HuH-7.5 (cell line): ENCODE results near the gene SMAD7.

Experiments used
- DNase-seq: peaks from one replicate; pipeline ENCODE4 v3.0.0; 2011; ENCODE audit warnings: low spot score

Gene SMAD7

DNA sequence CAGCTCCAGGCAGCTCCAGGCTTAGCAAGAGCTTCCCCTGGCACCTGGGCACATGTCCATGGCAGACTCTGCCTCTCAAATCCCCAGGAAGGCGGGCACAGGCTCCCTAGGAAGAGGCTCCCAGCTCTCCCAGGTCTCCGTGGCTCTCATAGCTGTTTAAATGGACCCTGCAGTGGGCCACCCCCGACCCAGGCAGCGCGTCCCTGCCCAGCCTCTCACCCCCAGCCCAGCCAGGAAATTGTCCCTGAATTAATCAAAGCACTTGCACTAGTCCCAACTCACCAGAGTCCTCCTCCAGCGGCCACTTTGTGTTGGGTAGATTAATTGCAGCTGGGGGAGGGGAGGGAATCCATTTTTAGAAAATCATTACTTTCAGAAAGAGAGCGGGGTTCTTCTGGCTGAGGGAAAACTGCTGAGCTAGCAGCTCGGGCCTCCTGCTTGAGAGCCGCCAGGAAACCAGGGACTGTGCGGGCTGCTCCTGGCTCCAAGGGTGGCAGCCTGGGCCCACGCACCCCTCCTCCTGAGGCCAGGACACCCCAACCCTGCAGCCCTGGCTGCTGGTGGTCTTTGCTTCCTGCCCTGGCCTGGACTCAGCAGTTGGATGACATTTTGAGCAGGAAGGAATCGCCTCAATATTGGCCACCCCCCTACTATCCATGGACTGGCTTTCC lies 36.0 kb downstream of the SMAD7 start:
- no peak for DNase-seq

DNA sequence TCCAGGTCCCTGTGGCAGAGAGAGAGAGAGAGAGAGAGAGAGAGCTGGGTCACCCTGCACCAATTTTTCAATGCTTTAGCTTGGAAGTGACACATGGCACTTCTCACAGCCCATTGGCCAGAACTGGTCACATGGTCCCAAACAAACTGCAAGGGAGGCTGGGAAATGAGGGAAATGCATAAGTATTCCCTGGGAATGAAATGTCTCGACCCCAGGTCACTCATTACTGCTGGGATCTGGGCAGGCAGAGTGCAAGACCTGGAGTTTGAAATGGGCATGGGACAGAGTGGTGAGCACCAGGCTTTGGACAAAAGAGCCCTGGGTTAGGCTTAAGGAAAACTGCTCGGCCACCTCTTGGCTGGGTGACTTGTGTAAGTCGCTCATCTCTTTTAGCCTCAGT lies 37.0 kb downstream of the SMAD7 start:
- no peak for DNase-seq

GRCh38 chr18:48913201-48913600 lies 37.6 kb downstream of the SMAD7 start:
- no peak for DNase-seq

DNA sequence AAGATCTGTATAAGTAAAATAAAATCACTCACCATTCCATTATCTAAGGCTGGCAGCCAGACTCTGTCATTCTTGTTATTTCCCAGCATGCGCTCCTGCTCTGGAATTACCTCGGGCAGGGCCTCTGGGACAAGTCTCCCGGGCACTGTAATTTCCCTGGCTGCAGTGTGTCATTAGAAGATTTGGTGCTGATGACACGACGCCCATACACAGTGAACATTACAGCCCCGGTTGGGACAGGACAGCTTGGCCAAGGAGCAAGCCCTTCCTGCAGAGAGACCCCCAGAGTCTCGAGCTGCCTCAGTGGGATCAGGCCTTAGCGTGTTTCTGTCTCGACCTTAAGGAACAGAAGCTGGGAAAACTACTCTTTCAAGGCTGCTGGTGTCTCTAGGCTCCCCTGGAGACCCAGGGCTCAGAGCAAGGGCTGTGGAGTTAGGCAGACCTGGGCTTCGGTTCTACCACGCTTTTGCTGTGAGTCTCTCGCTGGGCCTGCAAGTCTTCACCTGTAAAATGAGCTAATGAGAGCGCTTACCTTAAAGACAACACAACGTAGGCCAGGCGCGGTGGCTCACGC lies 39.7 kb downstream of the SMAD7 start:
- no peak for DNase-seq

GRCh38 chr18:48909721-48910120 lies 41.0 kb downstream of the SMAD7 start:
- DNase-seq: no peak

GRCh38 chr18:48908916-48909315 lies 41.8 kb downstream of the SMAD7 start:
- no peak for DNase-seq

GRCh38 chr18:48905513-48905912 lies 45.3 kb downstream of the SMAD7 start:
- no peak for DNase-seq

DNA sequence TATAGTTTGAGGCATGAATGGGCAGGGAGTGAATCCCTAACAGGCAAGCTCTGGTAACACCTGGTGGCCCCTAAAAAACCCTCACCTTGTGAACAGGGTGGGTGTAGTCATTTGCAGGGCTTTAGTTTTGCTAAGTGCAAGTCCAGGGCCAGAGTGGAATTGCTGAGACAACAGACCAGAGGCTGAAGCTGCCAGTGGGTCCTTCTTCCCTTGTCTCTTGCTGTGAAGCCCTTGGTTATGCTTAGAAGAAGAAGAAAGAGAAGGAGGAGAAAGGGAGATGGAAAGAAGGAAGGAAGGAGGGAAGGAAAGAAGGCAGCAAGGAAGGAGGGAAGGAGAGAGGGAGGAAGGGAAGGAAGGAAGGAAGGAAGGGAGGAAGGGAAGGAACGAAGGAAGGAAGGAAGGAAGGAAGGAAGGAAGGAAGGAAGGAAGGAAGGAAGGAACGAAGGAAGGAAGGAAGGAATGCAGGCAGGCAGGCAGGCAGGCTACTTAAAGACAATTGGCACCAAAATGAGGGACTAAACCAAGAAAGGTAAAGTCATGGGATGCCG lies 45.8 kb downstream of the SMAD7 start:
- DNase-seq: no peak

DNA sequence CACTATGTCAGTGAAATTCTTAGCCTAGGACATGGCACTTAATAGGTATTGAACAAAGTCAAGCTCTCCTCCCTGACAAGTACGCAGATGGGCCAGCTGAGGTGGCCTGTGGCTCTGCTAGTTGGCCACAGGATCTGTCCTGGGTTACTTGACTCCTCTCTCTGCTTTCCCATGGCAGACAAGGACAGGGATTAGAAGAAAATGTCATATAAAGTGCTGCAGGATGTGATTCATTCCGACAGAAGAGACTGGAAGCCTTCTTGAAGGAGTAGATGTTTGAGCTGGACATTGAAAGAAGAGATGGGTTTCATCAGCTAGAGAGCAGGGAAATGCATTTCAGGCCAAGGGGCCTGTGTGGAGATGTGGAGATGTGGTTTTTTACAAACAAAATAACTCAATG lies 46.7 kb downstream of the SMAD7 start:
- no peak for DNase-seq

DNA sequence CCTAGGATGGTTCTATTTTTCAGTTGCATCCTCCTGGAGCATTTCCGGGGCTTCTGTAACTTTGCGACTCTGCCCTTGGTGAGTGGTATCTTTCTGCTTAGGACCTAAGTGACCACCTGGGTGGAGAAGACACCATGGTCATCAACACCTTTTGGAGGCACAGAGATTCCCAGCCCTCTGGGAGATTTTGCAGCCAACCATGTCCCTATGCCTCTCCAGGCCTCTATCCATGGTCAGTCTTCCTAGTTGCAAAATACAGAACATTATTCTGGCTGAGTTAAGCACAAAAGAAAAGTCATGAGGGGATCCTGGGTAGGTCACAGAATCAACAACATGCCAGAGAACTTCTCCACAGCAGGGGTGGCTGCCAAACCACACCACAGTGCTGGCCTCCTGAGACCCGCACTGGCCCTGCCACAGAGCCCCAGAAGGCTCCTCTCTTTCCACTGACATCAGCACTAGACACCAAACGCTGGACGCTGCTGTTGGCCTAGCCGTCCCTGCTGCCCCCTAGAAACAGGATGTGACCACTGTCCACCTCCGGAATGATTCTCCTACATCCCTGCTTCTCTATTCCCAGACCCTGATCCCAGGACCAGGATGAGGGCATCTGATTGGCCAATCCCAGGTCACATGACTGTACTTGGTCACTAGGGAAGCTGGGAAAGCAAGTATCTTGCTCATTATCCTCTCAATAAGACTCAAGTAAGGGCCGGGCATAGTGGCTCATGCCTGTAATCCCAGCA lies 47.7 kb downstream of the SMAD7 start:
- no peak for DNase-seq

DNA sequence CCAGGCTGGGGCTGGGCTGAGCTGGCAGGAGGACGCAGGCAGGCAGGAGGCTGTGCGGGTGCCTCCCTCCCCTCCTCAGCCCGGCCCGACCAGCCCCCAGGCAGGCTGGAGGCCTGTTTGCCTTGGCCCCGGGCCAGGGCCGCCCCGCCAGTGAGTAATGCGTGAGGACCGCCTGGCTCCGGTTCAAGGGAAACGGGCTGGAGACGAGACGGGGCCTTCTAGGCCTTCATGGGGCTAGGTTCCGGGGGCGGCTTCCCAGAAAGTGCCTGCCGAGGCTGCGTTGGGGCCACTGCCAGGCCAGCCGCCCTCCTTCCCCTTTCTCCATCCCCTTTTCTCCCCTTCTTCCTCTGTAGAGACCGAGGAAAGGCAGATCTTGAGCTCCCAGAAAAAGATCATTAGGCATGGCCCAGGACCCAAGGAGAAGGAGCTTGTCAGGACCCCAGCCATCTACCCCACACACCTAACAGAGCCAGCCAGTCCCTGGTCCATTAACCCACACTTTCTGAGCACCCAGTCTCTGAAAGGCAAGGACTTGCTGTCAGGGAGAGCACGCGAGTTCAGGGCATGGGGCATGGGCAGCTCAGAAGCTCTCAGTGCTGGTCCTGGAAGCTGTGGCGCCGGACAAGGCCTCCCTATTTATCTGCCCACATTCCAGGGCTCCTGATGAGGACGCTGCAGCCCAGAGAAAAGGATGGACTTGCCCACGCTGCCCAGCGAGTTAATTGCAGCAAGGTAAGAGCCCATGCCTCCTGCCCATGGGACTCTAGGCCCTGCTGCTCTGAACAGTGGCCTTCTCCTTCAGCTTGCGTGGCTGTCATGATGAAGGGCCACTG lies 48.5 kb downstream of the SMAD7 start:
- peak; percentile 79 for DNase-seq

DNA sequence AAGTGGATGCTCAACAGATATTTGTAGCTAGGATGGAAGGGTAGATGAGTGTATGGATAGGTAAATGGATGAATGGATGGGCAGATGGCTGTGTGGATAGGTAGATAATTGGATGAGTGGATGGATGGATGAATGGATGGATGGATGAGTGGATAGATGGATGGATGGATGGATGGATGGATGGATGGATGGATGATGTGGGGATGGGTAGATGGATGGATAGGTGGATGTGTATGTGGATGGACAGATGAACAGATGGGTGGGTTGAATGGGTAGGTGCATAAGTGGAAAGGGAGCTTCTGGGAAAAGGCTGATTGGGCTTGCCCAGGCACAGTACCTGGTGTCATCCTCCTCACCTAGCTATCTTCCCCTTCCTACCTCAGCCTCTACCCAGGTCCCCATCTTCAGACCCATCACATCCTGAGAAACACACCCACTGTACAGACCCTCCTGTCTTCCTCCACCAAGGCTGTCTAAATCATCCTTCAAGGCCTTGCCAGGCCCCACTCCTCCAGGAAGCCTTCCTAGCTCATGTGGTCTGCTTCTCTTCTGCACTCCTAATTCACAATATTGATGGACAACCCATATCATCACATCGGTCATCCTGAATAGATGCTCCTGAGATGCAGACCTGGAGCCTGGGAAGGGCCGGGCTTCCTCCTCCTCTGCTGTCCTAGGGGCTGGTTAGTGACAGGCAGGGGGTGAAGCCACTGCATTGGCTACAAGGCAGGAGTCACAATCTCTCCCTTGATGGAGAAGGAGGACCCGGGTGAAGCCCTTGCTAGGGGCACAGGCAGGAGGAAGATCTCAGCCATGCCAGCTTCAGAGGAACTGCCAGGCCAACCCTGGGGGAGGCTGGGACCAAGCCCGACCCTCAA lies 49.4 kb downstream of the SMAD7 start:
- no peak for DNase-seq

GRCh38 chr18:48900469-48900868 lies 50.3 kb downstream of the SMAD7 start:
- DNase-seq: no peak

DNA sequence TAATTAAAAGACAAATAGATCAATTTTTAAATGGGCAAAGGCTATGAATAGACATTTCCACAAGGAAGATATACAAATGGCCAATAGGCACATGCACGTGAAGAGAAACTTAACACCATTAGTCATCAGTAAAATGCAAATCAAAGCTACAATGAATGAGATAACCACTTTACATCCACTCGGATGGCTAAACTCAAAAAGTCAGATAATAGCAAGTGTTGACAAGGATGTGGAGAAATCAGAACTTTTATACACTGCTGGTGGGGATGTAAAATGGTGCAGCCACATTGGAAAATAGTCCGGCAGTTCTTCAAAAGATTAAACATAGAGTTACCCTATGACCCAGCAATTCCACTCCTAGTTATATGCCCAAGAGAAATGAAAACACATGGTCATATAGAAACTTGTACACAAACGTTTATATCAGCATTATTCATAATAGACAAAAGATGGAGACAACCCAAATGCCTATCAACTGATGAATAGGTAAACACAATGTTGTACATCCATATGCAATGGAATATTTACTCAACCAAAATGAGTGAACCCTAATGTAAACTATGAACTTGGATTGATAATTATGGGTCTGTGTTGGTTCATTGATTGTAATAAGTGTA lies 51.1 kb downstream of the SMAD7 start:
- DNase-seq: no peak

- no peak for DNase-seq
Measured at GRCh38 chr18:48898521-48898920, 52.2 kb downstream of the SMAD7 start.

- no peak for DNase-seq
Measured at GRCh38 chr18:48897531-48897930, 53.2 kb downstream of the SMAD7 start.

DNA sequence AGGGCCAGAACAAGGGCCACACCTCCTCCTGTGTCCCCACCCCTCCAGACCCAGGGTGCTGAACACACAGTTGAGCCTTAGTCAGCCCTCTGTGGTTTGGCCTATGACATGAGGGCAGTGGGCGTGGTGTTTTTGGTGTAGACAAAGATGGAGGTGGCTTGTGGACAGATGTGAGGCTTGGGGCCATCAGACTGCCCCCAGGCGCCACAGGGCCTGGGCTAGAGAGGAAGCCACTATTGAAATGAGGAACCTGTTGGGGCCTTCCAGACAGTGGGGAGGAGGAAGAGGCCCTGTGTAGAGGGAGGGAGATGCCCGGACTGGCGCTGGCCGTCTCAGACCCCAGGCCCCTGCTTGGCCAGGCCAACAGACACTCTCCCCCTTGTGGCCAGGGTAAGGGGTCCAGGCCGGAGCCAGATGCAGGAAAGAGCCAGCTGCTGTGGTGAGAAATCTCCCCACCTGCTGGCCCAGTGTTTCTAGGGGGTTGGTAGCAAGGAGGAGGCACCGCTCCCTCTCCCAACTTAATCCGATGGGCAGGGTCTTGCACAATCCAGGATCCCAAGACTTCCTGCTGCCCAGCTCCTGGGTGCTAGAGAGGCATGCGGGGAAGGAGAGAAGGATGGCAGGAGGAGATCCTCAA lies 53.8 kb downstream of the SMAD7 start:
- no peak for DNase-seq

DNA sequence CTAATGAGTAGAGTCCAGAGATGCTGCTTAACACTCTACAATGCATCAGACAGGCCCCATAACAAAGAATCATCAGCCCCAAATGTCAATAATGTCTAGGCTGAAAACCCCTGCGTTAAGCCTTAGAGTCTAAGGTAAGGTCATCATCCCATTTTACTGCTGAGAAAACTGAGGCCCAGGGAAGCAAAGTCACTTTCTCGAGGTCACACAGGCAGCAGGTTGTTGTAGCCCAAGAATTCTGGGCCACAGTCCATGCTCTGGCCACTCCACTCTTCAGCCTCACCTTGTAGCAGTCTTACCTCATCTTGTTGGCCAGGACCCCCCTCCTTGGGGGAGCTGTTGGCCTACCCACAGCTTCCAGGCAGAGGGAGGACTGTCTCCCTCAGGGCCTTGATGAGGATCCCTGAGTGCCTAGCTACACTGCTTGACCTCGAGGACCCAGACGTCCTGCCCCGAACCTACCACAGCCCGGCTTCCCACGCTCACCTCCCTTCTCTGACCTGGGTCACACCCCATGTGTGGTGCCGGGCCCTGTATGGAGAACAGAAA lies 54.4 kb downstream of the SMAD7 start:
- DNase-seq: no peak

GRCh38 chr18:48894799-48895346 lies 55.9 kb downstream of the SMAD7 start:
- DNase-seq: no peak
